Hepatocyte (in vitro differentiated cells): ENCODE data around the gene ATXN3L. TPM values are rescaled to one million over a fixed set of nuclear protein-coding genes. Genes with fewer than 3 reads are reported as not detected.

Experiments used
- DNase-seq: peaks from one replicate; pipeline ENCODE4 v3.0.0-alpha.2; 2016; ENCODE audit warnings: low spot score
- H2AFZ ChIP-seq: fragments of 200-600 bp; sonication (generic); 2 replicates; pipeline ENCODE4 v1.6.0; 2016; ENCODE audit warnings: antibody characterized with exemption, mild to moderate bottlenecking
- H3K27ac ChIP-seq: fragments of 200-600 bp; sonication (generic); 2 replicates; pipeline ENCODE4 v1.5.1; 2016; ENCODE audit warnings: mild to moderate bottlenecking
- H3K27me3 ChIP-seq: fragments of 200-600 bp; sonication (generic); 2 replicates; pipeline ENCODE4 v1.6.1; 2016
- H3K36me3 ChIP-seq: fragments of 200-600 bp; sonication (generic); replicated peaks from 2 replicates; pipeline ENCODE4 v1.5.1; 2016; ENCODE audit warnings: low read depth; ENCODE audit not compliant: insufficient read depth
- H3K4me1 ChIP-seq: fragments of 200-600 bp; sonication (generic); 2 replicates; pipeline ENCODE4 v1.5.1; 2016; ENCODE audit warnings: mild to moderate bottlenecking, moderate library complexity; ENCODE audit not compliant: insufficient read depth
- H3K4me2 ChIP-seq: fragments of 200-600 bp; sonication (generic); 2 replicates; pipeline ENCODE4 v1.6.0; 2016
- H3K4me3 ChIP-seq: fragments of 200-600 bp; sonication (generic); 2 replicates; pipeline ENCODE4 v1.5.1; 2016; ENCODE audit warnings: mild to moderate bottlenecking
- H3K79me2 ChIP-seq: fragments of 200-600 bp; sonication (generic); 2 replicates; pipeline ENCODE4 v1.6.0; 2017; ENCODE audit warnings: mild to moderate bottlenecking
- H3K9me2 ChIP-seq: fragments of 200-600 bp; sonication (generic); replicated peaks from 2 replicates; pipeline ENCODE4 v1.6.0; 2017; ENCODE audit warnings: mild to moderate bottlenecking; ENCODE audit not compliant: insufficient read depth
- H3K9me3 ChIP-seq: fragments of 200-600 bp; sonication (generic); 2 replicates; pipeline ENCODE4 v1.5.1; 2016; ENCODE audit warnings: low read depth, mild to moderate bottlenecking
- H4K20me1 ChIP-seq: fragments of 200-600 bp; sonication (generic); 2 replicates; pipeline ENCODE4 v1.6.0; 2016; ENCODE audit warnings: mild to moderate bottlenecking; ENCODE audit not compliant: insufficient read depth, poor library complexity, severe bottlenecking
- CTCF ChIP-seq: fragments of 200-600 bp; sonication (generic); IDR thresholded peaks from 2 replicates; pipeline ENCODE4 v1.5.1; 2016; ENCODE audit warnings: antibody characterized with exemption, mild to moderate bottlenecking; ENCODE audit not compliant: poor library complexity
- EZH2 ChIP-seq: fragments of 200-600 bp; sonication (generic); IDR thresholded peaks from 2 replicates; pipeline ENCODE4 v1.6.1; 2016; ENCODE audit warnings: antibody characterized with exemption, mild to moderate bottlenecking, borderline replicate concordance
- EZH2phosphoT487 ChIP-seq: fragments of 200-600 bp; sonication (generic); IDR thresholded peaks from one replicate; pipeline ENCODE4 v1.6.1; 2018; ENCODE audit warnings: antibody characterized with exemption, mild to moderate bottlenecking, low read depth, moderate library complexity; ENCODE audit not compliant: unreplicated experiment, severe bottlenecking
- WGBS: methylation state at CpG from one replicate; pipeline ENCODE4 v1.1.6; 2016; ENCODE audit warnings: low lambda C conversion rate; ENCODE audit errors: missing lambda C conversion rate; 5-methylcytosine and 5-hydroxymethylcytosine counted together
- polyA plus RNA-seq: library from polyadenylated mRNA; unstranded; fragments of >200 nt; fragmentation: Nextera tagmentation; extraction: Ambion mirVana; gene quantifications from 2 replicates; pipeline ENCODE4 v1.2.1, GENCODE V29; 2016
- total RNA-seq: library from RNA; depleted of rRNA; stranded (reverse); fragments of >200 nt; gene quantifications from 2 replicates; pipeline ENCODE4 v1.2.3, GENCODE V29; 2014

The ATXN3L gene
- total and polyA plus RNA-seq, 2 experiments from 2014 or later: not detected

GRCh38 chrX:13341491-13342101 is 21.7 kb upstream of the ATXN3L start:
- no peaks in the 10 kb centered on the region for H3K79me2 ChIP-seq
- no peak for TF ChIP-seq EZH2
- TF ChIP-seq EZH2phosphoT487: no peak
- no peak for TF ChIP-seq CTCF

GRCh38 chrX:13340182-13340791 is 20.4 kb upstream of the ATXN3L start:
- 91% methylated on average over 10 of the region's 10 CpGs for WGBS
- peaks cover 5% of the 10 kb centered on the region for H3K4me1 ChIP-seq
- no peaks in the 10 kb centered on the region for H3K27me3 ChIP-seq
- H3K36me3 ChIP-seq: no peaks in the 10 kb centered on the region
- DNase-seq: no peak
- no peak overlapping the region for H3K27ac ChIP-seq
- no peaks in the 10 kb centered on the region for H3K9me2 ChIP-seq
- H3K4me2 ChIP-seq: no peak overlapping the region
- H3K4me3 ChIP-seq: no peak overlapping the region
- TF ChIP-seq CTCF (no peak), EZH2 (no peak), EZH2phosphoT487 (no peak)
- no peaks in the 10 kb centered on the region for H4K20me1 ChIP-seq
- no peaks in the 10 kb centered on the region for H3K9me3 ChIP-seq
- H2AFZ ChIP-seq: no peak overlapping the region
- H3K79me2 ChIP-seq: no peaks in the 10 kb centered on the region

More at GRCh38 chrX:13341491-13342101, 21.7 kb upstream of the ATXN3L start:
- Histone ChIP-seq H3K4me3 (no peak overlapping the region), H4K20me1 (no peaks in the 10 kb centered on the region), H3K4me2 (no peak overlapping the region), H2AFZ (no peak overlapping the region), H3K27ac (no peak overlapping the region), H3K27me3 (no peaks in the 10 kb centered on the region), H3K4me1 (peaks cover 9% of the 10 kb centered on the region), H3K9me3 (no peaks in the 10 kb centered on the region), H3K9me2 (no peaks in the 10 kb centered on the region), H3K36me3 (no peaks in the 10 kb centered on the region)
- WGBS: 92% methylated on average over 3 of the region's 3 CpGs
- no peak for DNase-seq

- no peak overlapping the region for H2AFZ ChIP-seq
- H3K36me3 ChIP-seq: no peaks in the 10 kb centered on the region
- no peak for TF ChIP-seq CTCF
- TF ChIP-seq EZH2: no peak
- TF ChIP-seq EZH2phosphoT487: no peak
- no peaks in the 10 kb centered on the region for H3K27me3 ChIP-seq
- H3K79me2 ChIP-seq: no peaks in the 10 kb centered on the region
- no peaks in the 10 kb centered on the region for H4K20me1 ChIP-seq
- H3K9me3 ChIP-seq: no peaks in the 10 kb centered on the region
- H3K27ac ChIP-seq: no peak overlapping the region
- H3K4me3 ChIP-seq: no peak overlapping the region
- H3K4me1 ChIP-seq: peaks cover 4% of the 10 kb centered on the region
- 99% methylated on average over 3 of the region's 3 CpGs for WGBS
- DNase-seq: no peak
- no peak overlapping the region for H3K4me2 ChIP-seq
- no peaks in the 10 kb centered on the region for H3K9me2 ChIP-seq
Measured at GRCh38 chrX:13339607-13340006, 19.8 kb upstream of the ATXN3L start.
